Measurements from ENCODE around the gene DAZAP1. TPM values are rescaled to one million over a fixed set of nuclear protein-coding genes. Genes with fewer than 3 reads are reported as not detected.

The DAZAP1 gene
- total and polyA plus RNA-seq, 2 of the 4 experiments (the other 2 are of a cell fraction): 22.0 to 62.8 TPM

DNA sequence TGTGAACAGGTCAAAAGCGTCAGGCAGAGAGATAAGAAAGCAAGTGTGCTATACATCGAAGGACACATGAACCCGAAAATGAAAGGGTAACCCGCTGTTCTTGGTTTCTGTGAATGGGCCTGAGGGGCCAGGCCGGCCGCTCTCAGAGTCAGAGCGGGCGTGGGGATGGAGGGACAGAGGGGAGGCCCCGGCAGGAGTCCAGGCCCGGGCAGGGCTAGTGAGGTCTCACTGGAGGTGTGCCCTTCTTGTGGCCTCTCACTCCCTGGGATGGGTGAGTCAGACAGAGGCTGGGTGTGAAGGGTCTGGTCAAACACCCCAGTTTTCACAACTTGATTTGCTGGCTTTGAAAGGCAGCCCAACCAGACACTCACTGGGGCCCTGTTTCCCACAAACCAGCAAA, 41.1 kb upstream of the DAZAP1 start:
- BruUV-seq (replicated peaks): no TSS peak
- no peak overlapping the region for H2AK9ac ChIP-seq (replicated peaks; ENCODE audit: low read depth, low read length, poor library complexity)
- H3K18ac ChIP-seq (ENCODE audit: low read depth, low read length): no peak overlapping the region
- no peak overlapping the region for H3K14ac ChIP-seq (replicated peaks; ENCODE audit: low read depth, low read length)
- POLR2A ChIA-PET (ENCODE audit: unreplicated experiment): no interaction called here
- intact Hi-C loops (cut with micrococcal nuclease): no loop called here
- CTCF ChIA-PET: no interaction called here
- H2AFZ ChIP-seq (replicated peaks; ENCODE audit: low read length, poor library complexity): no peak overlapping the region
- no peak overlapping the region for H3K4me2 ChIP-seq (ENCODE audit: low read depth, low read length)
- H3K79me1 ChIP-seq (ENCODE audit: low read depth in 1 of 2, low read length in 2 of 2): peaks cover under 1 to 40% of the 10 kb centered on the region in 2 experiments
- in situ Hi-C loops (cut with MboI; ENCODE audit: low sequenced_read_pairs): no loop called here
- no peak overlapping the region for H2AK5ac ChIP-seq (ENCODE audit: low read depth, low read length)
- no peak overlapping the region for H2BK120ac ChIP-seq (ENCODE audit: low read depth, low read length)
- H3K4me3 ChIP-seq (ENCODE audit: insufficient read depth, low read depth, low read length): no peak overlapping the region
- H3K9me1 ChIP-seq (ENCODE audit: insufficient read depth, low read length): peaks cover 4% of the 10 kb centered on the region
- no peak overlapping the region for H3K27ac ChIP-seq (ENCODE audit: insufficient read depth, low read length)
- H3K4ac ChIP-seq (ENCODE audit: low read depth, low read length): no peak overlapping the region
- H3K9me3 ChIP-seq (ENCODE audit: control insufficient read depth, insufficient read depth, low read length): no peaks in the 10 kb centered on the region
- H2BK5ac ChIP-seq (ENCODE audit: low read depth, low read length, poor library complexity, severe bottlenecking): no peak overlapping the region
- H4K8ac ChIP-seq (ENCODE audit: low read depth in 2 of 2, low read length in 2 of 2): no peak overlapping the region
- WGBS, 2 experiments (ENCODE audit: extremely low coverage in 2 of 2, insufficient read length in 1 of 2): 96% methylated on average over 4 of the region's 10 CpGs; no CpG with 5 or more reads in 1 of the 2 experiments
- peaks cover 60% of the 10 kb centered on the region for H3K36me3 ChIP-seq (ENCODE audit: control insufficient read depth, insufficient read depth, low read length)
- H3K27me3 ChIP-seq (ENCODE audit: control insufficient read depth, insufficient read depth, low read length): no peaks in the 10 kb centered on the region
- H3K23ac ChIP-seq (ENCODE audit: low read depth, low read length): no peak overlapping the region
- TF ChIP-seq POLR2A (IDR thresholded peaks at IDR 0.05; ENCODE audit: low read depth, low read length): no peak
- TF ChIP-seq RAD21 (IDR thresholded peaks at IDR 0.05; ENCODE audit: low read length): no peak
- TF ChIP-seq SMC3 (IDR thresholded peaks at IDR 0.05; ENCODE audit: low read depth, low read length): no peak
- TF ChIP-seq, protein P1, sequence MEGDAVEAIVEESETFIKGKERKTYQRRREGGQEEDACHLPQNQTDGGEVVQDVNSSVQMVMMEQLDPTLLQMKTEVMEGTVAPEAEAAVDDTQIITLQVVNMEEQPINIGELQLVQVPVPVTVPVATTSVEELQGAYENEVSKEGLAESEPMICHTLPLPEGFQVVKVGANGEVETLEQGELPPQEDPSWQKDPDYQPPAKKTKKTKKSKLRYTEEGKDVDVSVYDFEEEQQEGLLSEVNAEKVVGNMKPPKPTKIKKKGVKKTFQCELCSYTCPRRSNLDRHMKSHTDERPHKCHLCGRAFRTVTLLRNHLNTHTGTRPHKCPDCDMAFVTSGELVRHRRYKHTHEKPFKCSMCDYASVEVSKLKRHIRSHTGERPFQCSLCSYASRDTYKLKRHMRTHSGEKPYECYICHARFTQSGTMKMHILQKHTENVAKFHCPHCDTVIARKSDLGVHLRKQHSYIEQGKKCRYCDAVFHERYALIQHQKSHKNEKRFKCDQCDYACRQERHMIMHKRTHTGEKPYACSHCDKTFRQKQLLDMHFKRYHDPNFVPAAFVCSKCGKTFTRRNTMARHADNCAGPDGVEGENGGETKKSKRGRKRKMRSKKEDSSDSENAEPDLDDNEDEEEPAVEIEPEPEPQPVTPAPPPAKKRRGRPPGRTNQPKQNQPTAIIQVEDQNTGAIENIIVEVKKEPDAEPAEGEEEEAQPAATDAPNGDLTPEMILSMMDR (conservative IDR thresholded peaks at IDR 0.05; ENCODE audit: low read depth, low read length): no peak
- no peak for TF ChIP-seq NFE2L2 (IDR thresholded peaks at IDR 0.05; ENCODE audit: low read depth, low read length)
- TF ChIP-seq MAZ (IDR thresholded peaks at IDR 0.05; ENCODE audit: borderline replicate concordance, low read depth, low read length): no peak
- no peak for TF ChIP-seq BHLHE40 (IDR thresholded peaks at IDR 0.05; ENCODE audit: low read depth, low read length)
- TF ChIP-seq, protein P2, sequence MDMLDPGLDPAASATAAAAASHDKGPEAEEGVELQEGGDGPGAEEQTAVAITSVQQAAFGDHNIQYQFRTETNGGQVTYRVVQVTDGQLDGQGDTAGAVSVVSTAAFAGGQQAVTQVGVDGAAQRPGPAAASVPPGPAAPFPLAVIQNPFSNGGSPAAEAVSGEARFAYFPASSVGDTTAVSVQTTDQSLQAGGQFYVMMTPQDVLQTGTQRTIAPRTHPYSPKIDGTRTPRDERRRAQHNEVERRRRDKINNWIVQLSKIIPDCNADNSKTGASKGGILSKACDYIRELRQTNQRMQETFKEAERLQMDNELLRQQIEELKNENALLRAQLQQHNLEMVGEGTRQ (IDR thresholded peaks at IDR 0.05; ENCODE audit: low read depth, low read length): no peak
- TF ChIP-seq RFX5 (IDR thresholded peaks at IDR 0.05; ENCODE audit: low read depth, low read length): no peak
- no peak for TF ChIP-seq MXI1 (IDR thresholded peaks at IDR 0.05; ENCODE audit: borderline replicate concordance, low read depth, low read length)
- no peak for TF ChIP-seq FOS (IDR thresholded peaks at IDR 0.05; ENCODE audit: low read depth, low read length)
- TF ChIP-seq, protein P3, sequence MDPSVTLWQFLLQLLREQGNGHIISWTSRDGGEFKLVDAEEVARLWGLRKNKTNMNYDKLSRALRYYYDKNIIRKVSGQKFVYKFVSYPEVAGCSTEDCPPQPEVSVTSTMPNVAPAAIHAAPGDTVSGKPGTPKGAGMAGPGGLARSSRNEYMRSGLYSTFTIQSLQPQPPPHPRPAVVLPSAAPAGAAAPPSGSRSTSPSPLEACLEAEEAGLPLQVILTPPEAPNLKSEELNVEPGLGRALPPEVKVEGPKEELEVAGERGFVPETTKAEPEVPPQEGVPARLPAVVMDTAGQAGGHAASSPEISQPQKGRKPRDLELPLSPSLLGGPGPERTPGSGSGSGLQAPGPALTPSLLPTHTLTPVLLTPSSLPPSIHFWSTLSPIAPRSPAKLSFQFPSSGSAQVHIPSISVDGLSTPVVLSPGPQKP (IDR thresholded peaks at IDR 0.05; ENCODE audit: borderline replicate concordance, low read depth, low read length): no peak
- TF ChIP-seq RCOR1 (IDR thresholded peaks at IDR 0.05; ENCODE audit: insufficient replicate concordance, low read length): no peak
- no peak for TF ChIP-seq CHD1 (IDR thresholded peaks at IDR 0.05; ENCODE audit: low read depth, low read length)
- no peak for TF ChIP-seq MAFK (IDR thresholded peaks at IDR 0.05; ENCODE audit: low read depth, low read length)
- no peak for TF ChIP-seq CEBPB (IDR thresholded peaks at IDR 0.05; ENCODE audit: low read depth, low read length)
- H2BK20ac ChIP-seq (ENCODE audit: low read depth, low read length): no peak overlapping the region
- DNase-seq (no peak), ATAC-seq (ENCODE audit: low read depth) (no peak)
- H3K56ac ChIP-seq (ENCODE audit: extremely low read depth, insufficient read depth, low read length): no peak overlapping the region
- dilution Hi-C loops (cut with HindIII; ENCODE audit: low sequenced_read_pairs, unreplicated experiment): no loop called here
- H4K20me1 ChIP-seq (ENCODE audit: insufficient read depth, low read length): no peaks in the 10 kb centered on the region; the same call in 1 of the 2 replicates
- H3K4me1 ChIP-seq (ENCODE audit: control insufficient read depth, insufficient read depth, low read length): peaks cover 8% of the 10 kb centered on the region
- H4K5ac ChIP-seq (ENCODE audit: low read depth, low read length): no peak overlapping the region
- H4K91ac ChIP-seq (ENCODE audit: insufficient read depth, low read depth, low read length): no peak overlapping the region
- H3K9ac ChIP-seq (ENCODE audit: low read depth, low read length): no peak overlapping the region
- no peak overlapping the region for H2BK15ac ChIP-seq (ENCODE audit: low read depth, low read length)
